T-helper 1 cell treated with Interleukin-12 subunit alpha and Interleukin-12 subunit beta and Interleukin-4 antibody, amounts not matched to agents 30 μg/mL and 1 μg/mL, for 36 hours (primary cell): Measurements from ENCODE around the gene SEC62.

Source experiments
- H3K27ac Mint-ChIP-seq: one replicate; pipeline ENCODE4 v1.8.0; 2021; ENCODE audit warnings: mild to moderate bottlenecking, mixed read lengths
- H3K27me3 Mint-ChIP-seq: one replicate; pipeline ENCODE4 v1.8.0; 2021; ENCODE audit warnings: low read depth, mixed read lengths
- H3K36me3 Mint-ChIP-seq: one replicate; pipeline ENCODE4 v1.8.0; 2021; ENCODE audit warnings: low read depth, mixed read lengths
- H3K4me1 Mint-ChIP-seq: one replicate; pipeline ENCODE4 v1.8.0; 2021; ENCODE audit warnings: low read depth, mixed read lengths
- H3K4me3 Mint-ChIP-seq: one replicate; pipeline ENCODE4 v1.8.0; 2021; ENCODE audit warnings: mild to moderate bottlenecking, moderate library complexity, mixed read lengths
- H3K9me3 Mint-ChIP-seq: one replicate; pipeline ENCODE4 v1.8.0; 2021; ENCODE audit warnings: mixed read lengths

The SEC62 gene

GRCh38 chr3:169966428-169966950 is at the start of gene SEC62:
SEC62 (plus strand) TSS chr3:169966807; CDS start chr3:169966823, 16 bp downstream.
- Mint-ChIP-seq H3K4me1 (peaks cover 28% of the 10 kb centered on the region), H3K27me3 (peaks cover 7% of the 10 kb centered on the region), H3K36me3 (peaks cover 6% of the 10 kb centered on the region), H3K4me3 (peak within 1 kb of the TSS; percentile 96), H3K9me3 (peaks cover 6% of the 10 kb centered on the region), H3K27ac (peak within 1 kb of the TSS; percentile 98)

GRCh38 chr3:169923189-169923588 is 43.4 kb upstream of the SEC62 start:
- Mint-ChIP-seq H3K36me3 (no peaks in the 10 kb centered on the region), H3K4me3 (no peak overlapping the region), H3K27ac (no peak overlapping the region), H3K27me3 (no peaks in the 10 kb centered on the region), H3K9me3 (no peaks in the 10 kb centered on the region), H3K4me1 (no peaks in the 10 kb centered on the region)

- no peak overlapping the region for H3K4me3 Mint-ChIP-seq
- no peaks in the 10 kb centered on the region for H3K27me3 Mint-ChIP-seq
- no peaks in the 10 kb centered on the region for H3K9me3 Mint-ChIP-seq
- H3K36me3 Mint-ChIP-seq: no peaks in the 10 kb centered on the region
- no peaks in the 10 kb centered on the region for H3K4me1 Mint-ChIP-seq
- no peak overlapping the region for H3K27ac Mint-ChIP-seq
Measured at GRCh38 chr3:169923831-169924230, 42.8 kb upstream of the SEC62 start.

- Mint-ChIP-seq H3K27ac (no peak overlapping the region), H3K4me1 (peaks cover 2% of the 10 kb centered on the region), H3K9me3 (no peaks in the 10 kb centered on the region), H3K36me3 (no peaks in the 10 kb centered on the region), H3K4me3 (no peak overlapping the region), H3K27me3 (peaks cover 6% of the 10 kb centered on the region)
Measured at GRCh38 chr3:169929830-169930519, 36.6 kb upstream of the SEC62 start.

GRCh38 chr3:169930843-169931242 is 35.8 kb upstream of the SEC62 start:
- H3K27me3 Mint-ChIP-seq: peaks cover 6% of the 10 kb centered on the region
- H3K4me3 Mint-ChIP-seq: no peak overlapping the region
- H3K27ac Mint-ChIP-seq: no peak overlapping the region
- no peaks in the 10 kb centered on the region for H3K9me3 Mint-ChIP-seq
- H3K36me3 Mint-ChIP-seq: no peaks in the 10 kb centered on the region
- H3K4me1 Mint-ChIP-seq: peaks cover 2% of the 10 kb centered on the region

- peaks cover 6% of the 10 kb centered on the region for H3K27me3 Mint-ChIP-seq
- H3K36me3 Mint-ChIP-seq: no peaks in the 10 kb centered on the region
- H3K4me1 Mint-ChIP-seq: peaks cover 2% of the 10 kb centered on the region
- no peak overlapping the region for H3K27ac Mint-ChIP-seq
- H3K4me3 Mint-ChIP-seq: no peak overlapping the region
- no peaks in the 10 kb centered on the region for H3K9me3 Mint-ChIP-seq
Measured at GRCh38 chr3:169931747-169932520, 34.7 kb upstream of the SEC62 start.

- no peak overlapping the region for H3K4me3 Mint-ChIP-seq
- H3K4me1 Mint-ChIP-seq: peaks cover 3% of the 10 kb centered on the region
- H3K27me3 Mint-ChIP-seq: no peaks in the 10 kb centered on the region
- H3K27ac Mint-ChIP-seq: no peak overlapping the region
- H3K36me3 Mint-ChIP-seq: no peaks in the 10 kb centered on the region
- H3K9me3 Mint-ChIP-seq: no peaks in the 10 kb centered on the region
Measured at GRCh38 chr3:169939320-169939719, 27.3 kb upstream of the SEC62 start.

GRCh38 chr3:169939751-169940150 is 26.9 kb upstream of the SEC62 start:
- no peaks in the 10 kb centered on the region for H3K36me3 Mint-ChIP-seq
- no peaks in the 10 kb centered on the region for H3K27me3 Mint-ChIP-seq
- H3K9me3 Mint-ChIP-seq: no peaks in the 10 kb centered on the region
- H3K4me1 Mint-ChIP-seq: peaks cover 3% of the 10 kb centered on the region
- H3K4me3 Mint-ChIP-seq: no peak overlapping the region
- H3K27ac Mint-ChIP-seq: no peak overlapping the region

- Mint-ChIP-seq H3K4me1 (peaks cover 9% of the 10 kb centered on the region), H3K36me3 (no peaks in the 10 kb centered on the region), H3K9me3 (no peaks in the 10 kb centered on the region), H3K4me3 (no peak overlapping the region), H3K27me3 (no peaks in the 10 kb centered on the region), H3K27ac (no peak overlapping the region)
Measured at GRCh38 chr3:169940470-169941181, 26.0 kb upstream of the SEC62 start.

- Mint-ChIP-seq H3K4me1 (peaks cover 10% of the 10 kb centered on the region), H3K27me3 (no peaks in the 10 kb centered on the region), H3K9me3 (no peaks in the 10 kb centered on the region), H3K4me3 (no peak overlapping the region), H3K27ac (no peak overlapping the region), H3K36me3 (no peaks in the 10 kb centered on the region)
Measured at GRCh38 chr3:169945313-169945712, 21.3 kb upstream of the SEC62 start.

- Mint-ChIP-seq H3K4me3 (no peak overlapping the region), H3K4me1 (peaks cover 6% of the 10 kb centered on the region), H3K36me3 (no peaks in the 10 kb centered on the region), H3K27ac (no peak overlapping the region), H3K9me3 (no peaks in the 10 kb centered on the region), H3K27me3 (no peaks in the 10 kb centered on the region)
Measured at GRCh38 chr3:169946336-169946735, 20.3 kb upstream of the SEC62 start.

GRCh38 chr3:169948559-169949448 is 17.8 kb upstream of the SEC62 start:
- Mint-ChIP-seq H3K27ac (no peak overlapping the region), H3K27me3 (no peaks in the 10 kb centered on the region), H3K36me3 (no peaks in the 10 kb centered on the region), H3K4me1 (peaks cover 6% of the 10 kb centered on the region), H3K4me3 (no peak overlapping the region), H3K9me3 (no peaks in the 10 kb centered on the region)

- Mint-ChIP-seq H3K27ac (no peak overlapping the region), H3K9me3 (no peaks in the 10 kb centered on the region), H3K36me3 (no peaks in the 10 kb centered on the region), H3K4me3 (no peak overlapping the region), H3K27me3 (no peaks in the 10 kb centered on the region), H3K4me1 (peaks cover 2% of the 10 kb centered on the region)
Measured at GRCh38 chr3:169952045-169952444, 14.6 kb upstream of the SEC62 start.
